RWPE1 (cell line): ENCODE data around the gene NEU1.
"Not testable (repeated sequence)": the region's sequence is repeated elsewhere in the genome, so short reads cannot be mapped to it uniquely, and the experiment has no call there.

ENCODE experiments used
- CTCF ChIA-PET: fragments of 350-600 bp; sonication (Branson Sonifier 250); formaldehyde crosslinking; extraction: SDS; loops from one replicate; lab custom pipeline; 2021; lab: Yijun Ruan, JAX
- POLR2A ChIA-PET: fragments of 400-600 bp; formaldehyde crosslinking; extraction: SDS; loops from one replicate; lab custom pipeline; 2020; ENCODE audit warnings: antibody characterized with exemption; ENCODE audit not compliant: low non-redundant PET; lab: Yijun Ruan, JAX
- DNase-seq: peaks from one replicate; pipeline ENCODE4 v3.0.0; 2012; ENCODE audit warnings: low spot score
- H3K27ac ChIP-seq: fragments of 450-650 bp; 2 replicates; pipeline ENCODE4 v1.5.1; 2017
- TF ChIP-seq, protein P1 (sequence below): fragments of 450-650 bp; conservative IDR thresholded peaks from 2 replicates; pipeline ENCODE4 v1.5.1; 2017; ENCODE audit warnings: low read depth, mild to moderate bottlenecking

Gene NEU1

DNA sequence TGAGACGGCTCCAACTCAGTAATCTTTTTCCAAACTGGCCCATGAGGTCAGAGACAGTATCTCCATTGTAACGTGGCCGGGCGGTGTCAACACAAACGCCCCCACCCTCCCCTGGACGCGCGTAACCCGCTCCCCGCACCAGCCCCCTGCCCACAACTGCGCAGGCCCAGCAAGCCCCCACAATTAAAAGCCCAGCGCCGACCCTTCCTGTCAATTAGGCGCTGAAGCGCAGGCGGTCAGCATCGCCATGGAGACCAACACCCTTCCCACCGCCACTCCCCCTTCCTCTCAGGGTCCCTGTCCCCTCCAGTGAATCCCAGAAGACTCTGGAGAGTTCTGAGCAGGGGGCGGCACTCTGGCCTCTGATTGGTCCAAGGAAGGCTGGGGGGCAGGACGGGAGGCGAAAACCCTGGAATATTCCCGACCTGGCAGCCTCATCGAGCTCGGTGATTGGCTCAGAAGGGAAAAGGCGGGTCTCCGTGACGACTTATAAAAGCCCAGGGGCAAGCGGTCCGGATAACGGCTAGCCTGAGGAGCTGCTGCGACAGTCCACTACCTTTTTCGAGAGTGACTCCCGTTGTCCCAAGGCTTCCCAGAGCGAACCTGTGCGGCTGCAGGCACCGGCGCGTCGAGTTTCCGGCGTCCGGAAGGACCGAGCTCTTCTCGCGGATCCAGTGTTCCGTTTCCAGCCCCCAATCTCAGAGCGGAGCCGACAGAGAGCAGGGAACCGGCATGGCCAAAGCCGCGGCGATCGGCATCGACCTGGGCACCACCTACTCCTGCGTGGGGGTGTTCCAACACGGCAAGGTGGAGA is 47.4 kb downstream of the NEU1 start, which contains the start of the genes HSPA1A and HSPA1L:
HSPA1A (plus strand) TSS at position 519 of the 814 bp plus-strand sequence; CDS start at position 733, 214 bp downstream.
HSPA1L (minus strand) TSS at position 259 of the 814 bp plus-strand sequence. CDS start 3,311 bp downstream, outside the sequence.
- POLR2A ChIA-PET = interaction anchor here (1.2 to 1.3 kb wide), 3 partner anchors 12 to 22 kb away, joined by 3 to 32 read pairs (median 5); partner anchors contain the start of gene HSPA1B
- CTCF ChIA-PET = interaction anchor here (1.0 kb wide), 1 partner anchor 15 kb away, joined by 3 read pairs; no protein-coding TSS in a partner anchor
- DNase-seq = peak; percentile 99
- peak within 1 kb of the TSS; percentile 100 for H3K27ac ChIP-seq
- TF ChIP-seq, protein P1, sequence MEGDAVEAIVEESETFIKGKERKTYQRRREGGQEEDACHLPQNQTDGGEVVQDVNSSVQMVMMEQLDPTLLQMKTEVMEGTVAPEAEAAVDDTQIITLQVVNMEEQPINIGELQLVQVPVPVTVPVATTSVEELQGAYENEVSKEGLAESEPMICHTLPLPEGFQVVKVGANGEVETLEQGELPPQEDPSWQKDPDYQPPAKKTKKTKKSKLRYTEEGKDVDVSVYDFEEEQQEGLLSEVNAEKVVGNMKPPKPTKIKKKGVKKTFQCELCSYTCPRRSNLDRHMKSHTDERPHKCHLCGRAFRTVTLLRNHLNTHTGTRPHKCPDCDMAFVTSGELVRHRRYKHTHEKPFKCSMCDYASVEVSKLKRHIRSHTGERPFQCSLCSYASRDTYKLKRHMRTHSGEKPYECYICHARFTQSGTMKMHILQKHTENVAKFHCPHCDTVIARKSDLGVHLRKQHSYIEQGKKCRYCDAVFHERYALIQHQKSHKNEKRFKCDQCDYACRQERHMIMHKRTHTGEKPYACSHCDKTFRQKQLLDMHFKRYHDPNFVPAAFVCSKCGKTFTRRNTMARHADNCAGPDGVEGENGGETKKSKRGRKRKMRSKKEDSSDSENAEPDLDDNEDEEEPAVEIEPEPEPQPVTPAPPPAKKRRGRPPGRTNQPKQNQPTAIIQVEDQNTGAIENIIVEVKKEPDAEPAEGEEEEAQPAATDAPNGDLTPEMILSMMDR = no peak

DNA sequence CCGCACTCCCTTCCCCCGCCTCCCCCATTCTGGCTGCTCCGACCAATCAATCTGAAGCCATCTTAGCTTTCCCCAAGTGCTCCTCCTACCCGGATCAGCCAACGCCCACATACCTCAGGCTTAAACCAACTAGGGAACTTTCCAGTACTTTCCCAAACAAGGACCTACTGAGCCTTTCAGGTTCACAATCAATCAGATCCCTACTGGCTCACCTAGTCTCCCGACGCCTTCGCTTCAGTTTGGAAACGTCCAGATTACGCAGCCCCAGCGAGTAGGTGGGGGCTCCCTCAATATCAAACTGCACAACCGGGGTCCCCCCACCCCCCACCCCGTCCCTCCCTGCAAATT is 48.0 kb downstream of the NEU1 start:
- ChIA-PET POLR2A (interaction anchor here (0.6 to 1.3 kb wide), 4 partner anchors 13 to 22 kb away, joined by 3 to 32 read pairs (median 4); partner anchors contain the start of gene HSPA1B), CTCF (no interaction called here)
- DNase-seq = peak; percentile 97
- TF ChIP-seq, protein P1 = no peak
- H3K27ac ChIP-seq = peak overlapping the region; percentile 100

DNA sequence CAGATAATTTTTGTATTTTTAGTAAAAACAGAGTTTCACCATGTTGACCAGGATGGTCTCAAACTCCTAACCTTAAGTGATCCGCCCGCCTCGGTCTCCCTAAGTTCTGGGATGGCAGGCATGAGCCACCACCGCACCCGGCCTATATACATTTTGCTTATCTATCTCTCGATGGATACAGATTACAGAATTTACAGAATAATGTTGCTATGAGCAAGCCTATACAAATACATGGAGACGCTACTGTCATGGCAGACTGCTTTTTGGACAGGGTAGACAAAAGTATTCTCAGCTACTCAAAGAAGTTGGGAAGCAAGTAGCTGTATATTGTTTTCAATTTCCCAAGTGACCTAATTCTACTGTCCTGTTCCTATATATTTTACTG is 49.2 kb downstream of the NEU1 start:
- DNase-seq = no peak
- TF ChIP-seq, protein P1 = no peak
- peak overlapping the region; percentile 100 for H3K27ac ChIP-seq
- ChIA-PET POLR2A (no interaction called here), CTCF (interaction anchor here (0.8 kb wide), 1 partner anchor 17 kb away, joined by 5 read pairs; no protein-coding TSS in a partner anchor)

- TF ChIP-seq, protein P1 = no peak
- CTCF ChIA-PET = no interaction called here
- no peak for DNase-seq
- POLR2A ChIA-PET = no interaction called here
- H3K27ac ChIP-seq = peak overlapping the region; percentile 18; the same call in 1 of the 2 replicates
Observed at GRCh38 chr6:31811645-31812044, 51.0 kb downstream of the NEU1 start.

DNA sequence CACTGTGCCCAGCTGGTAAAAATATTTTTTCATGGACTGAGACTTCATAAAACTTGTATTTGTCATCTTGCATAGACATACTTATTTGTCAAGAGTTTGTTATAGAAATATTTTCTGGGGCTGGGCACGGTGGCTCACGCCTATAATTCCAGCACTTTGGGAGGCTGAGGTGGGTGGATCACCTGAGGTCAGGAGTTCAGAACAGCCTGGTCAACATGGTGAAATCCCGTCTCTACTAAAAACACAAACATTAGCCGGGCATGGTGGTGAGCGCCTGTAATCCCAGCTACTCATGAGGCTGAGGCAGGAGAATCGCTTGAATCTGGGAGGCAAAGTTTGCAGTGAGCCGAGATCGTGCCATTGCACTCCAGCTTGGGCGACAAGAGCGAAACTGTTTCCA is 54.0 kb downstream of the NEU1 start:
- POLR2A ChIA-PET = interaction anchor here (0.6 kb wide), 2 partner anchors 47 to 76 kb away, joined by 3 to 4 read pairs; no protein-coding TSS in a partner anchor
- peak overlapping the region; percentile 35; the same call in 1 of the 2 replicates for H3K27ac ChIP-seq
- CTCF ChIA-PET = interaction anchor here (0.6 kb wide), 1 partner anchor 97 kb away, joined by 3 read pairs; no protein-coding TSS in a partner anchor
- not testable (repeated sequence) for DNase-seq
